ENCODE results near the gene ZNF221. TPM values are rescaled to one million over a fixed set of nuclear protein-coding genes. Genes with fewer than 3 reads are reported as not detected.

Gene ZNF221
- total RNA-seq, 4 donors from 2014 or later, result 5.9 to 17.2 (median 9.9) TPM

- intact Hi-C loops (cut with DNase I), result no loop called here
- Histone ChIP-seq H3K9me3 (peaks cover 3% of the 10 kb centered on the region), H3K4me1 (no peaks in the 10 kb centered on the region), H3K4me3 (replicated peaks in 1 of 3) (no peak overlapping the region), H3K36me3 (peaks cover 47 to 51% of the 10 kb centered on the region in 2 donors), H3K27me3 (no peaks in the 10 kb centered on the region), H3K27ac (no peak overlapping the region)
- DNase-seq, result no peak
- 94 to 96% methylated on average over 5 of the region's 5 CpGs for WGBS, 2 donors
- TF ChIP-seq CTCF (IDR thresholded peaks at IDR 0.05) (no peak), POLR2A (IDR thresholded peaks at IDR 0.05) (no peak)
Observed at GRCh38 chr19:44010468-44010867, 59.4 kb downstream of the ZNF221 start.

Small RNA genes lying within 50 kb of the gene (small RNA-seq; reads per million reads assigned to genes)
- gene AC006213.5, result not detected

Other genes with a start within 250 kb of the ZNF221 start
- gene IRGC, start 235.2 kb upstream of the ZNF221 start, total RNA-seq, result 1 to 10 TPM in 1 of 4 donors, not detected in 3; 1.1 TPM
- 10 to 100 TPM; 15.5 to 34.4 (median 18.8) TPM for gene SMG9, start 196.3 kb upstream of the ZNF221 start, total RNA-seq
- 1 to 10 TPM in 2 of 4 donors, under 1 TPM in 2; 0.29 to 1.7 (median 1.0) TPM for gene KCNN4, start 170.3 kb upstream of the ZNF221 start, total RNA-seq
- gene LYPD5, start 148.8 kb upstream of the ZNF221 start, total RNA-seq, result 1 to 10 TPM; 1.6 to 7.6 (median 2.5) TPM
- gene ZNF283, start 123.9 kb upstream of the ZNF221 start, total RNA-seq, result 10 to 100 TPM in 3 of 4 donors, 1 to 10 TPM in 1; 9.9 to 29.1 (median 18.9) TPM
- 1 to 10 TPM in 3 of 4 donors, under 1 TPM in 1; 0.89 to 2.5 (median 2.0) TPM for gene ZNF404, start 67.3 kb upstream of the ZNF221 start, total RNA-seq
- gene ZNF45, start 15.9 kb upstream of the ZNF221 start, total RNA-seq, result 10 to 100 TPM; 17.4 to 19.7 (median 18.3) TPM
- 10 to 100 TPM in 3 of 4 donors, 1 to 10 TPM in 1; 8.7 to 20.8 (median 16.0) TPM for gene ZNF155, start 33.0 kb downstream of the ZNF221 start, total RNA-seq
- gene ZNF230, start 51.7 kb downstream of the ZNF221 start, total RNA-seq, result 1 to 10 TPM; 4.6 to 8.0 (median 5.2) TPM
- gene ZNF222, start 74.2 kb downstream of the ZNF221 start, total RNA-seq, result 1 to 10 TPM; 3.3 to 7.0 (median 5.0) TPM
- gene ZNF223, start 100.8 kb downstream of the ZNF221 start, total RNA-seq, result 10 to 100 TPM in 2 of 4 donors, 1 to 10 TPM in 2; 5.1 to 10.6 (median 10.0) TPM
- gene ZNF284, start 120.9 kb downstream of the ZNF221 start, total RNA-seq, result 1 to 10 TPM; 2.6 to 4.9 (median 2.8) TPM
- 10 to 100 TPM; 31.9 to 47.4 (median 36.7) TPM for gene ZNF224, start 143.1 kb downstream of the ZNF221 start, total RNA-seq
- gene ZNF225, start 162.2 kb downstream of the ZNF221 start, total RNA-seq, result 1 to 10 TPM; 4.0 to 8.3 (median 6.3) TPM
- gene ZNF234, start 190.3 kb downstream of the ZNF221 start, total RNA-seq, result 10 to 100 TPM in 3 of 4 donors, 1 to 10 TPM in 1; 8.1 to 12.7 (median 11.3) TPM
- gene ZNF226, start 213.9 kb downstream of the ZNF221 start, total RNA-seq, result 10 to 100 TPM; 19.3 to 50.0 (median 37.8) TPM

Measured in thyroid gland (tissue), 4 donors.